ENCODE results near the gene A4GALT. TPM values are rescaled to one million over a fixed set of nuclear protein-coding genes. Genes with fewer than 3 reads are reported as not detected.

The A4GALT gene
- total RNA-seq (2021; ENCODE audit: unreplicated experiment) (6.9 TPM), Bru-seq, nascent RNA (percentile 42 among the genes with signal in this experiment), BruChase-seq, experiment 1, labeled RNA remaining after a 2-hour chase (percentile 45 among the genes with signal in this experiment), BruChase-seq, experiment 2, labeled RNA remaining after a 6-hour chase (percentile 49 among the genes with signal in this experiment)
- 9.5 TPM for polyA plus RNA-seq (2012; ENCODE audit: insufficient read length)
- long read RNA-seq, partial matches to known transcripts, result 1 of 13 reads
- long read RNA-seq, other reads (novel, unspliced or antisense), result 11 of 13 reads

GRCh38 chr22:42720263-42721044 lies at the start of gene A4GALT:
Gene A4GALT (minus strand): TSS chr22:42720870. CDS start chr22:42693951, 26,919 bp downstream.
- DNase-seq (ENCODE audit: low read depth, low spot score), result no peak
- in situ Hi-C loops (cut with HindIII; ENCODE audit: low pct_unique_long_range_greater_than_20kb, low sequenced_read_pairs) (no loop called here), intact Hi-C loops (cut with micrococcal nuclease; ENCODE audit: unreplicated experiment) (no loop called here)
- no peaks in the 10 kb centered on the region; the same call in 1 of the 2 replicates for H3K36me3 ChIP-seq (ENCODE audit: control insufficient read depth, insufficient read depth, low read length)
- ATAC-seq, result peak; percentile 90
- ChIA-PET CTCF (no interaction called here), POLR2A (no interaction called here)
- no peaks in the 10 kb centered on the region for H3K9me3 ChIP-seq (ENCODE audit: control insufficient read depth, insufficient read depth, low read depth, low read length)
- BruUV-seq (replicated peaks), result no TSS peak
- no peaks in the 10 kb centered on the region for H3K27me3 ChIP-seq (ENCODE audit: control insufficient read depth, insufficient read depth, low read length)
- peak within 1 kb of the TSS; percentile 55 to 60 for H3K4me3 ChIP-seq (ENCODE audit: low read depth in 2 of 2, low read length in 2 of 2)
- H3K27ac ChIP-seq (ENCODE audit: low read length), result no peak within 1 kb of the TSS
- H3K4me1 ChIP-seq (ENCODE audit: control insufficient read depth, insufficient read depth, low read length), result peaks cover 2% of the 10 kb centered on the region; the same call in 1 of the 2 replicates
- TF ChIP-seq, protein P1, sequence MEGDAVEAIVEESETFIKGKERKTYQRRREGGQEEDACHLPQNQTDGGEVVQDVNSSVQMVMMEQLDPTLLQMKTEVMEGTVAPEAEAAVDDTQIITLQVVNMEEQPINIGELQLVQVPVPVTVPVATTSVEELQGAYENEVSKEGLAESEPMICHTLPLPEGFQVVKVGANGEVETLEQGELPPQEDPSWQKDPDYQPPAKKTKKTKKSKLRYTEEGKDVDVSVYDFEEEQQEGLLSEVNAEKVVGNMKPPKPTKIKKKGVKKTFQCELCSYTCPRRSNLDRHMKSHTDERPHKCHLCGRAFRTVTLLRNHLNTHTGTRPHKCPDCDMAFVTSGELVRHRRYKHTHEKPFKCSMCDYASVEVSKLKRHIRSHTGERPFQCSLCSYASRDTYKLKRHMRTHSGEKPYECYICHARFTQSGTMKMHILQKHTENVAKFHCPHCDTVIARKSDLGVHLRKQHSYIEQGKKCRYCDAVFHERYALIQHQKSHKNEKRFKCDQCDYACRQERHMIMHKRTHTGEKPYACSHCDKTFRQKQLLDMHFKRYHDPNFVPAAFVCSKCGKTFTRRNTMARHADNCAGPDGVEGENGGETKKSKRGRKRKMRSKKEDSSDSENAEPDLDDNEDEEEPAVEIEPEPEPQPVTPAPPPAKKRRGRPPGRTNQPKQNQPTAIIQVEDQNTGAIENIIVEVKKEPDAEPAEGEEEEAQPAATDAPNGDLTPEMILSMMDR (IDR thresholded peaks at IDR 0.05), result no peak
- TF ChIP-seq, protein P2, sequence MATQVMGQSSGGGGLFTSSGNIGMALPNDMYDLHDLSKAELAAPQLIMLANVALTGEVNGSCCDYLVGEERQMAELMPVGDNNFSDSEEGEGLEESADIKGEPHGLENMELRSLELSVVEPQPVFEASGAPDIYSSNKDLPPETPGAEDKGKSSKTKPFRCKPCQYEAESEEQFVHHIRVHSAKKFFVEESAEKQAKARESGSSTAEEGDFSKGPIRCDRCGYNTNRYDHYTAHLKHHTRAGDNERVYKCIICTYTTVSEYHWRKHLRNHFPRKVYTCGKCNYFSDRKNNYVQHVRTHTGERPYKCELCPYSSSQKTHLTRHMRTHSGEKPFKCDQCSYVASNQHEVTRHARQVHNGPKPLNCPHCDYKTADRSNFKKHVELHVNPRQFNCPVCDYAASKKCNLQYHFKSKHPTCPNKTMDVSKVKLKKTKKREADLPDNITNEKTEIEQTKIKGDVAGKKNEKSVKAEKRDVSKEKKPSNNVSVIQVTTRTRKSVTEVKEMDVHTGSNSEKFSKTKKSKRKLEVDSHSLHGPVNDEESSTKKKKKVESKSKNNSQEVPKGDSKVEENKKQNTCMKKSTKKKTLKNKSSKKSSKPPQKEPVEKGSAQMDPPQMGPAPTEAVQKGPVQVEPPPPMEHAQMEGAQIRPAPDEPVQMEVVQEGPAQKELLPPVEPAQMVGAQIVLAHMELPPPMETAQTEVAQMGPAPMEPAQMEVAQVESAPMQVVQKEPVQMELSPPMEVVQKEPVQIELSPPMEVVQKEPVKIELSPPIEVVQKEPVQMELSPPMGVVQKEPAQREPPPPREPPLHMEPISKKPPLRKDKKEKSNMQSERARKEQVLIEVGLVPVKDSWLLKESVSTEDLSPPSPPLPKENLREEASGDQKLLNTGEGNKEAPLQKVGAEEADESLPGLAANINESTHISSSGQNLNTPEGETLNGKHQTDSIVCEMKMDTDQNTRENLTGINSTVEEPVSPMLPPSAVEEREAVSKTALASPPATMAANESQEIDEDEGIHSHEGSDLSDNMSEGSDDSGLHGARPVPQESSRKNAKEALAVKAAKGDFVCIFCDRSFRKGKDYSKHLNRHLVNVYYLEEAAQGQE (IDR thresholded peaks at IDR 0.05; ENCODE audit: insufficient read depth in 1 of 2, low read depth in 2 of 2, low read length in 1 of 2), result no peak
- no peak for TF ChIP-seq POLR2AphosphoS5 (IDR thresholded peaks at IDR 0.05; ENCODE audit: low read depth, low read length)
- no peak for TF ChIP-seq TCF7L2 (IDR thresholded peaks at IDR 0.05; ENCODE audit: low read depth, low read length)
- no peak for TF ChIP-seq SIN3A (IDR thresholded peaks at IDR 0.05; ENCODE audit: borderline replicate concordance, insufficient read depth, low read depth, low read length)

GRCh38 chr22:42770448-42770726 lies 49.7 kb upstream of the A4GALT start:
- Histone ChIP-seq H3K27me3 (ENCODE audit: control insufficient read depth, insufficient read depth, low read length) (no peaks in the 10 kb centered on the region), H3K27ac (ENCODE audit: low read length) (no peak overlapping the region), H3K9me3 (ENCODE audit: control insufficient read depth, insufficient read depth, low read depth, low read length) (no peaks in the 10 kb centered on the region), H3K4me1 (ENCODE audit: control insufficient read depth, insufficient read depth, low read length) (no peaks in the 10 kb centered on the region), H3K4me3 (ENCODE audit: low read depth in 2 of 2, low read length in 2 of 2) (no peak overlapping the region), H3K36me3 (ENCODE audit: control insufficient read depth, insufficient read depth, low read length) (no peaks in the 10 kb centered on the region)
- ATAC-seq (no peak), DNase-seq (ENCODE audit: low read depth, low spot score) (no peak)
- POLR2A ChIA-PET, result no interaction called here
- intact Hi-C loops (cut with micrococcal nuclease; ENCODE audit: unreplicated experiment) (no loop called here), in situ Hi-C loops (cut with HindIII; ENCODE audit: low pct_unique_long_range_greater_than_20kb, low sequenced_read_pairs) (no loop called here)
- BruUV-seq (replicated peaks), result no TSS peak
- TF ChIP-seq, protein P1 (IDR thresholded peaks at IDR 0.05), result no peak
- TF ChIP-seq, protein P2 (IDR thresholded peaks at IDR 0.05; ENCODE audit: insufficient read depth in 1 of 2, low read depth in 2 of 2, low read length in 1 of 2), result no peak
- TF ChIP-seq SIN3A (IDR thresholded peaks at IDR 0.05; ENCODE audit: borderline replicate concordance, insufficient read depth, low read depth, low read length) (no peak), POLR2AphosphoS5 (IDR thresholded peaks at IDR 0.05; ENCODE audit: low read depth, low read length) (no peak), TCF7L2 (IDR thresholded peaks at IDR 0.05; ENCODE audit: low read depth, low read length) (no peak)
- CTCF ChIA-PET, result interaction anchor here (0.7 to 1.0 kb wide), 2 partner anchors 107 to 320 kb away, joined by 3 read pairs; no protein-coding TSS in a partner anchor
